Measurements from ENCODE around the gene TMOD2.
A peak's percentile ranks its signal among the peaks of the same experiment; 100 is the strongest.

The TMOD2 gene

GRCh38 chr15:51720201-51720995 is 31.0 kb upstream of the TMOD2 start:
- no peaks in the 10 kb centered on the region for H3K27me3 ChIP-seq (ENCODE audit: control insufficient read depth, insufficient read depth, low read length)
- no peak overlapping the region for H3K27ac ChIP-seq (ENCODE audit: low read depth, low read length)
- H3K4me1 ChIP-seq (ENCODE audit: control insufficient read depth, insufficient read depth, low read length) = peaks cover 5% of the 10 kb centered on the region

DNA sequence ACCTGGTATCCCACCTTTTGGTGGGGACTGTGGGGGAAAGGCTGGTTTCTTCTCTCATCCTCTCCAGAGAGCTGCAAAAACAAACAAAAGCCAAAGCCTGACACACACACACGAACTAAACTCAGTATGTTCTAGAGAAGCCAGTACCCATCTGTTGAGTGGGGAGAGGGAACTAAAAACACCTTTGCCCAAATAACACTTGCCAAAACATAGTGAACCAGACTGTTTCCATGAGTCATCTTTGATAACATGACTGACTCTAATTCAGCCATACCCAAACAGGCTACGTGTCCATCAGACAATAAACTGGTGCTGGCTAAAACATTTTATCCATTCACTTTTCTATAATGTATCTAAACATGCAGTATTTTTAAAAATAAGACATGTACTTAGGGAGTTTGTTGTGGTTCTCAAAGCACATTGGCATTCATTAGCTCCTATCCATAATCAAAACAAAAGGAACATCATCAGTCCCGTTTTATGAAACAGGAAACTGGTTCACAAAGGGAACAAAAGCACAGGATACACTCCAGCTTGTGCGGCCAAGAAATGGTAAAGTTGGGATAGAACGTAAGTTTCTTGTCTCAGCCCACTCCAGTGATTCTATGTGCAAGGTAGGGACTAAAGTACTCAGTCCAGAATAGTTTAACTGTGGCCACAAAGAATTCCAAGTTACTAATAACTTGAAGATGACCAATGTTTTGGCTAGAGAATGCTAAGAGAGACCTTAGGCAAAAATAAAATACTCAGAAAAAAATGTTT is 30.0 kb upstream of the TMOD2 start:
- Histone ChIP-seq H3K9ac (ENCODE audit: low read depth, low read length) (no peak overlapping the region), H3K27ac (ENCODE audit: low read depth, low read length) (no peak overlapping the region), H3K36me3 (ENCODE audit: control insufficient read depth, insufficient read depth, low read length) (peaks cover 8% of the 10 kb centered on the region; the same call in 1 of the 2 replicates), H3K4me1 (ENCODE audit: control insufficient read depth, insufficient read depth, low read length) (peaks cover 12% of the 10 kb centered on the region), H3K9me3 (ENCODE audit: control insufficient read depth, insufficient read depth, low read length) (no peaks in the 10 kb centered on the region), H3K27me3 (ENCODE audit: control insufficient read depth, insufficient read depth, low read length) (no peaks in the 10 kb centered on the region), H3K4me3 (ENCODE audit: low read depth, low read length) (no peak overlapping the region)

More at GRCh38 chr15:51720201-51720995, 31.0 kb upstream of the TMOD2 start:
- Histone ChIP-seq H3K4me3 (ENCODE audit: low read depth, low read length) (no peak overlapping the region), H3K9ac (ENCODE audit: low read depth, low read length) (no peak overlapping the region), H3K9me3 (ENCODE audit: control insufficient read depth, insufficient read depth, low read length) (no peaks in the 10 kb centered on the region), H3K36me3 (ENCODE audit: control insufficient read depth, insufficient read depth, low read length) (peaks cover 12% of the 10 kb centered on the region; the same call in 1 of the 2 replicates)

GRCh38 chr15:51724199-51724598 is 27.2 kb upstream of the TMOD2 start:
- H3K27ac ChIP-seq (ENCODE audit: low read depth, low read length) = no peak overlapping the region
- no peaks in the 10 kb centered on the region for H3K27me3 ChIP-seq (ENCODE audit: control insufficient read depth, insufficient read depth, low read length)
- peaks cover 6% of the 10 kb centered on the region; the same call in 1 of the 2 replicates for H3K36me3 ChIP-seq (ENCODE audit: control insufficient read depth, insufficient read depth, low read length)
- peaks cover 23% of the 10 kb centered on the region for H3K4me1 ChIP-seq (ENCODE audit: control insufficient read depth, insufficient read depth, low read length)
- no peaks in the 10 kb centered on the region for H3K9me3 ChIP-seq (ENCODE audit: control insufficient read depth, insufficient read depth, low read length)
- H3K4me3 ChIP-seq (ENCODE audit: low read depth, low read length) = no peak overlapping the region
- no peak overlapping the region for H3K9ac ChIP-seq (ENCODE audit: low read depth, low read length)

GRCh38 chr15:51724673-51725072 is 26.7 kb upstream of the TMOD2 start:
- Histone ChIP-seq H3K27me3 (ENCODE audit: control insufficient read depth, insufficient read depth, low read length) (no peaks in the 10 kb centered on the region), H3K27ac (ENCODE audit: low read depth, low read length) (no peak overlapping the region), H3K4me3 (ENCODE audit: low read depth, low read length) (no peak overlapping the region), H3K4me1 (ENCODE audit: control insufficient read depth, insufficient read depth, low read length) (peaks cover 23% of the 10 kb centered on the region), H3K9me3 (ENCODE audit: control insufficient read depth, insufficient read depth, low read length) (no peaks in the 10 kb centered on the region), H3K9ac (ENCODE audit: low read depth, low read length) (no peak overlapping the region), H3K36me3 (ENCODE audit: control insufficient read depth, insufficient read depth, low read length) (peaks cover 6% of the 10 kb centered on the region; the same call in 1 of the 2 replicates)

- no peaks in the 10 kb centered on the region for H3K36me3 ChIP-seq (ENCODE audit: control insufficient read depth, insufficient read depth, low read length)
- no peak overlapping the region for H3K9ac ChIP-seq (ENCODE audit: low read depth, low read length)
- H3K9me3 ChIP-seq (ENCODE audit: control insufficient read depth, insufficient read depth, low read length) = no peaks in the 10 kb centered on the region
- H3K27me3 ChIP-seq (ENCODE audit: control insufficient read depth, insufficient read depth, low read length) = no peaks in the 10 kb centered on the region
- peak overlapping the region; percentile 79 for H3K27ac ChIP-seq (ENCODE audit: low read depth, low read length)
- no peak overlapping the region for H3K4me3 ChIP-seq (ENCODE audit: low read depth, low read length)
- peaks cover 26% of the 10 kb centered on the region for H3K4me1 ChIP-seq (ENCODE audit: control insufficient read depth, insufficient read depth, low read length)
These were observed 24.9 kb upstream of the TMOD2 start for GRCh38 chr15:51726302-51727073.

DNA sequence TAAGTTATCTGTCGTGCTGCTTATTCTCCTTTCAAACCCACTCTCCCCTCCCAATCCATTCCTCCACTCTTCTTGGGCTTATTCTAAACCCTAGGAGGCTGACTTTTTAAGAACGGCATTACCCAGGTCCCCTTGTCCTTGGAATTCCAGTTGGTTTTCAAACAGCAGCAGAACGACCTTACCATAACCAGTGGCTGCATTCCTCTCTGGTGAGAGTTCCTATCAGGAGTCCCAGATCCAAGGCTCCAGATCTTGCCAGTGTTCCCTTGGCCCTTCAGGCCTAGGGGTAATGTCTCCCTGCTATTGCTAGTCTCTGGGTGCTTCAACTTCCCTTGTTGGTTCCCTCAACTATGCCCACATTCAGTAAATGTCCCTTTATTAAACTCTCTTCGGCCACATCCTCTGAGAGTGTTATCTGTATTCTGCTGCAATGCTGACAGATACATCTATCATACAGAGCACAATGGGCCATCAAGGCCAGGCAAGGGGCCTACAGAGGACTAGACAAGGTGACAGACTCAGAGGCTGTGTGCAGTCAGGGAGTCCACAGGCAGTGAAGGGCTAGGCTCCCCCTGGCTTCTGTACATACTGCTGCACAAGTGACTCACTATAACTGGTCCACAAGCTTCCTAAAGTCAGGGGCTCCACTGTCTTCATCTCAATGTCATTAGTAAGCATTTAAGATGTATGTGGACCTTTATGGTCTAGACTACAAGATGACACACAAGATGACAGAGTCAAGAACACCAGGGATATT is 24.1 kb upstream of the TMOD2 start:
- Histone ChIP-seq H3K9me3 (ENCODE audit: control insufficient read depth, insufficient read depth, low read length) (no peaks in the 10 kb centered on the region), H3K4me1 (ENCODE audit: control insufficient read depth, insufficient read depth, low read length) (peaks cover 31% of the 10 kb centered on the region), H3K27ac (ENCODE audit: low read depth, low read length) (peak overlapping the region; percentile 79), H3K4me3 (ENCODE audit: low read depth, low read length) (no peak overlapping the region), H3K9ac (ENCODE audit: low read depth, low read length) (no peak overlapping the region), H3K27me3 (ENCODE audit: control insufficient read depth, insufficient read depth, low read length) (no peaks in the 10 kb centered on the region), H3K36me3 (ENCODE audit: control insufficient read depth, insufficient read depth, low read length) (no peaks in the 10 kb centered on the region)

DNA sequence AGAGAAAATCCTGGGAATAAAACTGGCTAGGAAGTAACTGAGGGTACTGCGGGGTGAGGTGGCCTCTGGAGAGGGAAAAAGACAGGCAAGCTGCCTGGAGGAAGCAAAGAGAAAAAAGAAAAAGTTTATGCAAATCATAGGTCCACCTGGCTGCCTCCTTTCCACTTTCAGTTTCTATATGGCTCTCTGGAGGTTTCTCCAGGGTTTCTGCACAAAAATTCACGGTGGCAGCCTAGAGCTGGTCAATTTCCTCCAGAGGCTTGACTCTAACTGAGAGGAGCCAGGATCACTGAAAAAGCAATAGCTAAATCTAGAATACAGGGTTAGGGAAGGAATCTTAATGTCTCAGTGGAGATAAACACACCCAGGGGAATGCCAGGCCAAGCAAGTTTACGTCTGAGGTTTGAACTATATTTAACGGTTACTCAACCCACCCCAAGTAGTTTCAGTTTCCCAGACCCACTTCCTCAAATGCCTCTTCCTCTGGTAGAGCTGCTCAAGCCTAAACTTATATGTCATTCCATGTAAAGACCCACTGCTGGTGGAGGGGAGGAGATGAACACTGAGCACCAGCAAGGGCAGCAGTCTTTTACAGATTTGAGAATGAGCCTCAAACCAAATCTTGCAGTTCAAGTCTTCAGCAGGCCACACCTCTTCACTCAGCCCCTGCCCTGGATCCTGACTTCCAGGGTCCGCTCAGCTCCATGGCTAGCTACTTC is 19.7 kb upstream of the TMOD2 start:
- Histone ChIP-seq H3K4me1 (ENCODE audit: control insufficient read depth, insufficient read depth, low read length) (peaks cover 21% of the 10 kb centered on the region), H3K27me3 (ENCODE audit: control insufficient read depth, insufficient read depth, low read length) (peaks cover 16% of the 10 kb centered on the region), H3K4me3 (ENCODE audit: low read depth, low read length) (no peak overlapping the region), H3K9me3 (ENCODE audit: control insufficient read depth, insufficient read depth, low read length) (no peaks in the 10 kb centered on the region), H3K36me3 (ENCODE audit: control insufficient read depth, insufficient read depth, low read length) (no peaks in the 10 kb centered on the region), H3K9ac (ENCODE audit: low read depth, low read length) (no peak overlapping the region), H3K27ac (ENCODE audit: low read depth, low read length) (no peak overlapping the region)

DNA sequence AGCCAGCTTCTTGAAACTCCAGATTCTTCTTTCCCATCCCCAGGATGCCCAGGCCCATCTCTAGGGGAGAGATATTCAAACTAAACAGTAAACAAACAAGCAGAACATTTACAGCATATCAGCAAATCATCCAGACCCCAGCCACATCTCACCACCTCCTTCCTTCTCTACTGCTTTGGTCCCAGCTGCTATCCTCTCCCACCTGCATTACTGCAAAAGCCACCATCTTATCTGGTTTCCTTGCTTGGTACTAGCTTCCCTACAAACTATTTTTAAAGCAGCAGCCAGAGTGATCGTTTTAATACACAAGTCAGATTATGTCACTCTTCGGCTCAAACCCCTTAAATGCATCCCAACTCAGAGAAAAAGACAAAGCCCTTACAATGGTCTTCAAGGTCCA is 18.8 kb upstream of the TMOD2 start:
- no peak overlapping the region for H3K9ac ChIP-seq (ENCODE audit: low read depth, low read length)
- no peak overlapping the region for H3K27ac ChIP-seq (ENCODE audit: low read depth, low read length)
- H3K4me1 ChIP-seq (ENCODE audit: control insufficient read depth, insufficient read depth, low read length) = peaks cover 14% of the 10 kb centered on the region
- no peaks in the 10 kb centered on the region for H3K36me3 ChIP-seq (ENCODE audit: control insufficient read depth, insufficient read depth, low read length)
- peaks cover 21% of the 10 kb centered on the region for H3K27me3 ChIP-seq (ENCODE audit: control insufficient read depth, insufficient read depth, low read length)
- H3K9me3 ChIP-seq (ENCODE audit: control insufficient read depth, insufficient read depth, low read length) = no peaks in the 10 kb centered on the region
- H3K4me3 ChIP-seq (ENCODE audit: low read depth, low read length) = no peak overlapping the region

- Histone ChIP-seq H3K4me3 (ENCODE audit: low read depth, low read length) (no peak overlapping the region), H3K9ac (ENCODE audit: low read depth, low read length) (no peak overlapping the region), H3K27me3 (ENCODE audit: control insufficient read depth, insufficient read depth, low read length) (peaks cover 39% of the 10 kb centered on the region), H3K36me3 (ENCODE audit: control insufficient read depth, insufficient read depth, low read length) (no peaks in the 10 kb centered on the region), H3K9me3 (ENCODE audit: control insufficient read depth, insufficient read depth, low read length) (no peaks in the 10 kb centered on the region), H3K27ac (ENCODE audit: low read depth, low read length) (no peak overlapping the region), H3K4me1 (ENCODE audit: control insufficient read depth, insufficient read depth, low read length) (peaks cover 24% of the 10 kb centered on the region)
These were observed 16.0 kb upstream of the TMOD2 start for GRCh38 chr15:51735228-51736010.
